ENCODE results near the gene TNRC6C.

Gene TNRC6C

DNA sequence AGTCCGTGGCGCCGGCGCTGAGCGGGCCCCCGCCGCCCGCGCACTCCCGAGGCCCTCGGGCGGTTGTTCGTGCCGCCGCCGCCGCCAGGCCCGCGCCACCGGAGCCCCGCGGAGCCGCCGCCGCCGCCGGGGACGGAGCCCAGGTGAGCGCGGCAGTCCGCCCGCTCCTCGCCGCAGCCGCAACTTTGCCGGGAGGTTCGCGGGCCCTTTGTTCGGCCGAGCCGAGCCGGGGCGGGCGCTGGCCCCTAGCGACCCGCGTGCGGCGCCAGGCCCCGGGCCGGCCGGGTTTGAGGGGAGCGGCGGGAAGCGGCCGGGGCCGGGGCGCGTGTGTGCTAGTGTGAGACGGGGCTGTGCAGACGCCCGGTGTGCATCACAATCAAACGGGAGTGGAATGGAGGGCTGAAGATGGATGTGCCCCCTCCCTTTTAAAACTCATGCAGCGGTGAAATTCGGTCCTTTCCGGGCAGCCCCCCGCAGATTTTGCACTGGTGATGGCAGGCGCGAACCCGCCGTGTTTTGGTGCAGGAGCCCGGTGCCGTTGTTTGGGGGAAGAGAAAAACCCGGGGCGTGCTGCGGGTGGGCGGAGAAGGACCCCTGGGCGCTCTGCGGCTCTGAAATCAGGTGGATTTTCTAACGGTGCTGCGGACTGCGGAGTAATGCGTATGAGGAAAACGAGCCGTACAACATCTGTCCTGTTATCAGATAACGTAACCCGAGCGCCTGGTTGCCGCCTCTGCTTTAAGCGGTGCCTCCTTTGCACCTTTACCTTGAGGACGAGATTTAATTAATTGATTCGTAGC lies 823 bp downstream of the TNRC6C start:
- peak; percentile 35 for DNase-seq (ENCODE audit: low spot score)
- TF ChIP-seq, protein P1, sequence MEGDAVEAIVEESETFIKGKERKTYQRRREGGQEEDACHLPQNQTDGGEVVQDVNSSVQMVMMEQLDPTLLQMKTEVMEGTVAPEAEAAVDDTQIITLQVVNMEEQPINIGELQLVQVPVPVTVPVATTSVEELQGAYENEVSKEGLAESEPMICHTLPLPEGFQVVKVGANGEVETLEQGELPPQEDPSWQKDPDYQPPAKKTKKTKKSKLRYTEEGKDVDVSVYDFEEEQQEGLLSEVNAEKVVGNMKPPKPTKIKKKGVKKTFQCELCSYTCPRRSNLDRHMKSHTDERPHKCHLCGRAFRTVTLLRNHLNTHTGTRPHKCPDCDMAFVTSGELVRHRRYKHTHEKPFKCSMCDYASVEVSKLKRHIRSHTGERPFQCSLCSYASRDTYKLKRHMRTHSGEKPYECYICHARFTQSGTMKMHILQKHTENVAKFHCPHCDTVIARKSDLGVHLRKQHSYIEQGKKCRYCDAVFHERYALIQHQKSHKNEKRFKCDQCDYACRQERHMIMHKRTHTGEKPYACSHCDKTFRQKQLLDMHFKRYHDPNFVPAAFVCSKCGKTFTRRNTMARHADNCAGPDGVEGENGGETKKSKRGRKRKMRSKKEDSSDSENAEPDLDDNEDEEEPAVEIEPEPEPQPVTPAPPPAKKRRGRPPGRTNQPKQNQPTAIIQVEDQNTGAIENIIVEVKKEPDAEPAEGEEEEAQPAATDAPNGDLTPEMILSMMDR (IDR thresholded peaks at IDR 0.05; ENCODE audit: extremely low read depth, missing control alignments): no peak

DNA sequence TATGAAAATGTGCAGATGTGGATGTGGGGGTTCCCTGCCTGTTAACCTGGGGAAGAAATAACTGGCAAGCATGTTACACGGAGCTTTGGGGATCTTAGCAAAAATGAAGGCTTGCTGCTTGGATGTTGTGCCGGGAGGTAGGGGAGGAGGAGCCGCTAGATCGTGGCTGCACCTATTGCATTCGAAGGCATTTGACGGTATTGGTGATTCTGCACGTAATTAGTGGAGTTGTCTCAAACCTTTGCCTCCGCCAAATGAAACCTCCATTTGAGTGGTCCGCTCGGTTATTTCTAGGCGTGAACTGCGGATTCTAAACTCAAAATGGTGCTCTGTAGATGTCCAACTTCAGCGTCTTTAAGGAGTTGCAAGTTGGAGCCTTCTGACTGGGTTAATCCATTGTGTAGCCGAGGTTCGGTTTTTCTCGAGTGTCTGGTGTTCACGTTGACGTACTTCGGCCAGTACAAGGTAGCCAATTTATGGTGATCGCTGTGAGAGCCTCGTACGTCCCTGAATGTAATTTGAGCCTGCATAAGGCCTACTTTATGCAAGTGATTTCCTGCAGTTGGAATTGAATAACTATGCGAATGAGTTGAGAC lies 1.5 kb downstream of the TNRC6C start:
- TF ChIP-seq, protein P1 (IDR thresholded peaks at IDR 0.05; ENCODE audit: extremely low read depth, missing control alignments): no peak
- no peak for DNase-seq (ENCODE audit: low spot score)

GRCh38 chr17:77961741-77962140 lies 3.2 kb downstream of the TNRC6C start:
- TF ChIP-seq, protein P1 (IDR thresholded peaks at IDR 0.05; ENCODE audit: extremely low read depth, missing control alignments): no peak

DNA sequence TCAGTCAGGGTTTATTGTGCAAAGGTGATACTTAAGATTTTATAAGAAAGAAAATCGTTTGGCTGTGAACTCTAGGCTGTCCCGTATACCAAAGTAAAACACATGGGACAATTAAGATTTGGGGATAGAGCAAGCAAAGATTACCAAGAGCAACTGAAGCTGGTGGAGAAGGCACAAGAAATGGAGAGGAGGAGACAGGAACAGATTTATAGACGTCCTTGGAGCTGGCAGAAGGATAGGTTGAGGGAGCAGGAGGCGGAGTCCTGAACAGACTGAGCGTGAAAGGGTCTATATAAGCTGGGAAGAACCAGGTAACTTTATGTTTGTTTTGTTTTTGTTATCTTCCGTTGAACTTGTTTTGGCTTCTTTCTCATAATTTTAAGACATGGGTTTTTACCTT lies 3.8 kb downstream of the TNRC6C start:
- no peak for DNase-seq (ENCODE audit: low spot score)
- TF ChIP-seq, protein P1 (IDR thresholded peaks at IDR 0.05; ENCODE audit: extremely low read depth, missing control alignments): no peak

More at GRCh38 chr17:77961741-77962140, 3.2 kb downstream of the TNRC6C start:
- DNase-seq (ENCODE audit: low spot score): no peak

DNA sequence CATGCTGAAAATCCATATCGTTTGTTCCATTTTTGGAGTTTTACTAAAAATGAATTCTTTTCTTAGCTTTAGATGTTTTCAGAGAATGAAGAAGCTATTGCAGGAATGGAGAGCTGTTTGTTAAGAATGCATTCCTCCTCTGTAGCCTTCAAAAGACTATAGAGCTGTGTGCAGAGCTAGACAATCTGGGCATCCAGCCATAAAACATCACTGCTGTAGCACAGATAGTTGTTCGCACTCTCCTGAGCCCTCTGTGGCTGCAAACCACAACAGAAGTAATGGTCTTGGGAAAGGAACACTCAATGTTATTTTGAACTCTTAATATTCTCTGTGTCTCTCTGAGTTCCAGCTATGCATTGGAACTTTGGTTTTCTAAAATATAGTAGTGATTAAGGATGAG lies 4.9 kb downstream of the TNRC6C start:
- TF ChIP-seq, protein P1 (IDR thresholded peaks at IDR 0.05; ENCODE audit: extremely low read depth, missing control alignments): no peak
- DNase-seq (ENCODE audit: low spot score): no peak

- no peak for DNase-seq (ENCODE audit: low spot score)
- TF ChIP-seq, protein P1 (IDR thresholded peaks at IDR 0.05; ENCODE audit: extremely low read depth, missing control alignments): no peak
Observed at GRCh38 chr17:77965352-77965751, 6.8 kb downstream of the TNRC6C start.

DNA sequence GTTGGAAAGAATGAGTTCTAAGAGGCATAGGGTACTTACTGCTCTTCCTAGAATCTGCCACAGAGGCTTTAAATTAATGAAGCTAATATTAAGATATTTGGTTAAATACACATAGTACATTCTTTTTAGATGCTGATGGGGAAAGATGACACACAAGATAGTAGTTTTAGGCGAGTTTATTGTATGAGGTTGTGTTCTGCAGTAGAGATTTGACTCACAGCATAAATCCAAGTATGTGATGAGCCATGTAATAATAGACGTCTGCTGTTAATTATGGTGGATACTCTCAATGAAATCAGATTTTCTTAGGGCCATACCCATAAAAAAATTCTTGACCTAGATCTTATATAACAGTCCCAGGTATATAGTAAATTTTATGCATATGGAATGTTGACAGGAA lies 8.0 kb downstream of the TNRC6C start:
- DNase-seq (ENCODE audit: low spot score): no peak
- TF ChIP-seq, protein P1 (IDR thresholded peaks at IDR 0.05; ENCODE audit: extremely low read depth, missing control alignments): no peak

Measured in GM20000 (cell line).